Measurements from ENCODE around the gene ANGPTL2.

GRCh38 chr9:127092041-127092608, 30.3 kb downstream of the ANGPTL2 start:
- no peak for TF ChIP-seq POLR2A (IDR thresholded peaks at IDR 0.05; ENCODE audit: extremely low read depth, insufficient read length)
- no peak for TF ChIP-seq CTCF (IDR thresholded peaks at IDR 0.05; ENCODE audit: low read depth, low read length)

Measured in NB4 (cell line).